Panc1 (cell line): ENCODE measurements around the gene GAPT. TPM values are rescaled to one million over a fixed set of nuclear protein-coding genes. Genes with fewer than 3 reads are reported as not detected.
A peak's percentile ranks its signal among the peaks of the same experiment; 100 is the strongest.

Experiments used
- ATAC-seq: fragments of 200-7000 bp; cut with Tn5 transposase; 2 replicates; pipeline ENCODE4 v1.9.1; 2020; ENCODE audit warnings: mild to moderate bottlenecking, moderate library complexity
- BruUV-seq: library from RNA; stranded (reverse); fragments of 400-500 nt; replicated peaks from 2 replicates; lab custom pipeline; 2021; lab: Mats Ljungman, UMichigan
- CTCF ChIA-PET: fragments of 300-600 bp; sonication (Branson Sonifier 250); formaldehyde crosslinking; loops from one replicate; lab custom pipeline; 2022; ENCODE audit warnings: antibody characterized with exemption; lab: Charles Lee
- POLR2A ChIA-PET: fragments of 300-600 bp; sonication (Branson Sonifier 250); formaldehyde crosslinking; loops from one replicate; lab custom pipeline; 2022; ENCODE audit warnings: antibody characterized with exemption; lab: Charles Lee
- DNase-seq: peaks from one replicate; pipeline ENCODE4 v3.0.0-alpha.2; 2010; ENCODE audit warnings: low read depth, low spot score
- H3K27ac ChIP-seq: 2 replicates; pipeline ENCODE4 v1.5.1; 2011; ENCODE audit warnings: mild to moderate bottlenecking, low read length, inconsistent platforms
- H3K27me3 ChIP-seq: fragments of 200-500 bp; sonication (Bioruptor generic); 2 replicates; pipeline ENCODE4 v1.6.0; 2014; ENCODE audit warnings: low read length, inconsistent platforms; ENCODE audit not compliant: control insufficient read depth, insufficient read depth
- H3K36me3 ChIP-seq: fragments of 200-500 bp; sonication (Bioruptor generic); 2 replicates; pipeline ENCODE4 v1.5.1; 2014; ENCODE audit warnings: inconsistent platforms, mild to moderate bottlenecking, low read length, moderate library complexity; ENCODE audit not compliant: control insufficient read depth, insufficient read depth
- H3K4me1 ChIP-seq: 2 replicates; pipeline ENCODE4 v1.5.1; 2011; ENCODE audit warnings: inconsistent platforms, mild to moderate bottlenecking, low read length, moderate library complexity; ENCODE audit not compliant: control insufficient read depth, insufficient read depth
- H3K4me3 ChIP-seq, 2 experiments: 2 replicates each; pipeline ENCODE4 v1.5.1; 2011 to 2012; ENCODE audit warnings: low read depth in 2 of 2, low read length in 2 of 2, mild to moderate bottlenecking in 2 of 2, inconsistent platforms in 1 of 2, moderate library complexity in 1 of 2
- H3K9me3 ChIP-seq: fragments of 200-500 bp; sonication (Bioruptor generic); 2 replicates; pipeline ENCODE4 v1.5.1; 2014; ENCODE audit warnings: low read depth, mild to moderate bottlenecking, inconsistent platforms, low read length, moderate library complexity; ENCODE audit not compliant: control insufficient read depth, insufficient read depth
- CTCF ChIP-seq: fragments of 450-650 bp; IDR thresholded peaks from 2 replicates; pipeline ENCODE4 v1.5.1; 2017; ENCODE audit warnings: mild to moderate bottlenecking
- POLR2AphosphoS5 ChIP-seq: IDR thresholded peaks from 2 replicates; pipeline ENCODE4 v1.6.1; 2012; ENCODE audit warnings: mild to moderate bottlenecking, low read depth, low read length, moderate library complexity
- REST ChIP-seq, 2 experiments: IDR thresholded peaks; 2 replicates each; pipeline ENCODE4 v1.6.1; 2011 to 2012; ENCODE audit warnings: low read depth in 2 of 2, control low read depth in 1 of 2, low read length in 1 of 2, mild to moderate bottlenecking in 1 of 2, moderate library complexity in 1 of 2; ENCODE audit not compliant: insufficient read depth in 1 of 2
- SIN3A ChIP-seq: IDR thresholded peaks from 2 replicates; pipeline ENCODE4 v1.6.1; 2012; ENCODE audit warnings: low read depth, mild to moderate bottlenecking, low read length, moderate library complexity, borderline replicate concordance; ENCODE audit not compliant: insufficient read depth
- TCF7L2 ChIP-seq: IDR thresholded peaks from 2 replicates; pipeline ENCODE4 v1.6.1; 2011; ENCODE audit warnings: mild to moderate bottlenecking, low read depth, low read length, inconsistent platforms
- in situ Hi-C: cut with HindIII; loops from 2 replicates; pipeline ENCODE4 v1.10.0; 2016; ENCODE audit warnings: low sequenced_read_pairs, low pct_unique_long_range_greater_than_20kb
- intact Hi-C: fragments of 100-400 bp; cut with micrococcal nuclease; formaldehyde crosslinking; loops from one replicate; pipeline ENCODE4 v1.10.0; 2022; ENCODE audit not compliant: unreplicated experiment
- total RNA-seq: library from RNA; stranded (reverse); gene quantifications from one replicate; pipeline ENCODE4 v1.2.1, GENCODE V29; 2021; ENCODE audit not compliant: unreplicated experiment

GAPT gene
- total RNA-seq, 1 experiment from 2014 or later = not detected

- no peaks in the 10 kb centered on the region for H3K9me3 ChIP-seq
- no peak for ATAC-seq
- no peak for DNase-seq
- in situ Hi-C loops (no loop called here), intact Hi-C loops (no loop called here)
- ChIA-PET CTCF (no interaction called here), POLR2A (no interaction called here)
- TF ChIP-seq POLR2AphosphoS5 (no peak), TCF7L2 (no peak), REST (IDR thresholded peaks at IDR 0.05; ENCODE audit: insufficient read depth in 1 of 2, low read depth in 2 of 2, low read length in 1 of 2) (no peak), SIN3A (no peak), CTCF (no peak)
- H3K36me3 ChIP-seq = no peaks in the 10 kb centered on the region
- peaks cover 26% of the 10 kb centered on the region for H3K27me3 ChIP-seq
- no TSS peak for BruUV-seq
- H3K27ac ChIP-seq = no peak overlapping the region
- H3K4me1 ChIP-seq = no peaks in the 10 kb centered on the region
- no peak overlapping the region for H3K4me3 ChIP-seq
Observed at GRCh38 chr5:58499231-58499630, 8.0 kb downstream of the GAPT start.

- Histone ChIP-seq H3K9me3 (no peaks in the 10 kb centered on the region), H3K4me1 (no peaks in the 10 kb centered on the region), H3K36me3 (no peaks in the 10 kb centered on the region), H3K27me3 (peaks cover 28% of the 10 kb centered on the region), H3K4me3 (no peak overlapping the region), H3K27ac (no peak overlapping the region)
- in situ Hi-C loops = no loop called here
- intact Hi-C loops = no loop called here
- ATAC-seq (no peak), DNase-seq (no peak)
- ChIA-PET POLR2A (no interaction called here), CTCF (interaction anchor here (0.7 kb wide), 2 partner anchors 166 to 182 kb away, joined by 5 to 6 read pairs; no protein-coding TSS in a partner anchor)
- no TSS peak for BruUV-seq
- no peak for TF ChIP-seq POLR2AphosphoS5
Observed at GRCh38 chr5:58499941-58500340, 8.7 kb downstream of the GAPT start.

- DNase-seq = no peak
- CTCF ChIA-PET = no interaction called here
- BruUV-seq = no TSS peak
- no peak overlapping the region for H3K4me3 ChIP-seq
- intact Hi-C loops = no loop called here
- no peaks in the 10 kb centered on the region for H3K36me3 ChIP-seq
- no peak for ATAC-seq
- no peak overlapping the region for H3K27ac ChIP-seq
- H3K9me3 ChIP-seq = no peaks in the 10 kb centered on the region
- no peaks in the 10 kb centered on the region for H3K4me1 ChIP-seq
- in situ Hi-C loops = no loop called here
- peaks cover 22% of the 10 kb centered on the region for H3K27me3 ChIP-seq
- POLR2A ChIA-PET = no interaction called here
- TF ChIP-seq TCF7L2 = no peak
- no peak for TF ChIP-seq SIN3A
- TF ChIP-seq REST (IDR thresholded peaks at IDR 0.05; ENCODE audit: insufficient read depth in 1 of 2, low read depth in 2 of 2, low read length in 1 of 2) = no peak
- no peak for TF ChIP-seq POLR2AphosphoS5
- TF ChIP-seq CTCF = peak; percentile 17
Observed at GRCh38 chr5:58501778-58502417, 10.7 kb downstream of the GAPT start.
